H9 (cell line): ENCODE data around the gene ABCA3. TPM values are rescaled to one million over a fixed set of nuclear protein-coding genes. Genes with fewer than 3 reads are reported as not detected.
A peak's percentile ranks its signal among the peaks of the same experiment; 100 is the strongest.

Source experiments
- DNase-seq: peaks from one replicate; pipeline ENCODE4 v3.0.0-alpha.2; 2017
- H2AFZ ChIP-seq: one replicate; pipeline ENCODE4 v1.6.1; 2013; ENCODE audit warnings: mild to moderate bottlenecking, low read length, control low read depth, moderate library complexity
- H2AK5ac ChIP-seq: 2 replicates; pipeline ENCODE4 v1.6.1; 2013; ENCODE audit warnings: low read length, control low read depth, mixed read lengths; ENCODE audit not compliant: insufficient read length
- H2BK120ac ChIP-seq: one replicate; pipeline ENCODE4 v1.6.1; 2013; ENCODE audit warnings: low read depth, mild to moderate bottlenecking, low read length, control low read depth, inconsistent platforms; ENCODE audit not compliant: poor library complexity, severe bottlenecking
- H2BK12ac ChIP-seq: 2 replicates; pipeline ENCODE4 v1.6.1; 2013; ENCODE audit warnings: low read length, control low read depth, mixed read lengths, low read depth; ENCODE audit not compliant: insufficient read length
- H2BK15ac ChIP-seq: 2 replicates; pipeline ENCODE4 v1.6.1; 2013; ENCODE audit warnings: low read depth, low read length, control low read depth
- H2BK20ac ChIP-seq: one replicate; pipeline ENCODE4 v1.6.1; 2013; ENCODE audit warnings: low read depth, mild to moderate bottlenecking, low read length, control low read depth, inconsistent platforms; ENCODE audit not compliant: poor library complexity, severe bottlenecking
- H2BK5ac ChIP-seq: 2 replicates; pipeline ENCODE4 v1.6.1; 2013; ENCODE audit warnings: low read length, control low read depth, mixed read lengths; ENCODE audit not compliant: insufficient read length
- H3K14ac ChIP-seq: 2 replicates; pipeline ENCODE4 v1.6.1; 2013; ENCODE audit warnings: low read length, control low read depth; ENCODE audit not compliant: insufficient read depth
- H3K18ac ChIP-seq: 2 replicates; pipeline ENCODE4 v1.6.1; 2013; ENCODE audit warnings: low read depth, mild to moderate bottlenecking, mixed read lengths, low read length, control low read depth; ENCODE audit not compliant: insufficient read length
- H3K23ac ChIP-seq: 2 replicates; pipeline ENCODE4 v1.6.1; 2013; ENCODE audit warnings: low read length, control low read depth, mixed read lengths, low read depth; ENCODE audit not compliant: insufficient read length
- H3K23me2 ChIP-seq: 2 replicates; pipeline ENCODE4 v1.6.1; 2013; ENCODE audit warnings: low read depth, mild to moderate bottlenecking, mixed read lengths, low read length, control low read depth; ENCODE audit not compliant: insufficient read length, poor library complexity, severe bottlenecking
- H3K27ac ChIP-seq: 2 replicates; pipeline ENCODE4 v1.5.1; 2013; ENCODE audit warnings: low read length, control low read depth, mixed read lengths, low read depth; ENCODE audit not compliant: insufficient read length
- H3K27me3 ChIP-seq: 2 replicates; pipeline ENCODE4 v1.6.1; 2013; ENCODE audit warnings: low read length, control low read depth, inconsistent platforms; ENCODE audit not compliant: insufficient read depth
- H3K4ac ChIP-seq: 2 replicates; pipeline ENCODE4 v1.6.1; 2013; ENCODE audit warnings: low read depth, mild to moderate bottlenecking, control low read depth, inconsistent platforms, low read length, moderate library complexity
- H3K4me1 ChIP-seq: 2 replicates; pipeline ENCODE4 v1.6.1; 2013; ENCODE audit warnings: low read length, control low read depth, inconsistent platforms; ENCODE audit not compliant: insufficient read depth
- H3K4me2 ChIP-seq: 2 replicates; pipeline ENCODE4 v1.6.1; 2013; ENCODE audit warnings: low read length, control low read depth, mixed read lengths; ENCODE audit not compliant: insufficient read length, insufficient read depth
- H3K56ac ChIP-seq: 2 replicates; pipeline ENCODE4 v1.6.1; 2013; ENCODE audit warnings: low read depth, mild to moderate bottlenecking, mixed read lengths, low read length, control low read depth; ENCODE audit not compliant: insufficient read length
- H3K79me1 ChIP-seq: 2 replicates; pipeline ENCODE4 v1.6.1; 2013; ENCODE audit warnings: low read depth, mild to moderate bottlenecking, moderate library complexity, low read length, control low read depth, inconsistent platforms; ENCODE audit not compliant: insufficient read depth, poor library complexity, severe bottlenecking
- H3K79me2 ChIP-seq: 2 replicates; pipeline ENCODE4 v1.6.1; 2013; ENCODE audit warnings: low read length, control low read depth, inconsistent platforms; ENCODE audit not compliant: insufficient read depth
- H3K9ac ChIP-seq: 2 replicates; pipeline ENCODE4 v1.6.1; 2013; ENCODE audit warnings: low read length, control low read depth, mixed read lengths; ENCODE audit not compliant: insufficient read length; ENCODE audit errors: extremely low read depth
- H3K9me3 ChIP-seq: one replicate; pipeline ENCODE4 v1.6.1; 2013; ENCODE audit warnings: low read depth, low read length, inconsistent platforms; ENCODE audit not compliant: control insufficient read depth
- H3T11ph ChIP-seq: one replicate; pipeline ENCODE4 v1.6.1; 2013; ENCODE audit warnings: mild to moderate bottlenecking, low read length, control low read depth, inconsistent platforms
- H4K20me1 ChIP-seq: one replicate; pipeline ENCODE4 v1.6.1; 2013; ENCODE audit not compliant: control insufficient read depth, insufficient read length, insufficient read depth
- H4K5ac ChIP-seq: 2 replicates; pipeline ENCODE4 v1.6.1; 2013; ENCODE audit warnings: low read depth, mild to moderate bottlenecking, mixed read lengths, low read length, control low read depth; ENCODE audit not compliant: insufficient read length
- H4K8ac ChIP-seq: replicated peaks from 2 replicates; pipeline ENCODE4 v1.6.1; 2013; ENCODE audit warnings: low read length, control low read depth, mixed read lengths, low read depth; ENCODE audit not compliant: insufficient read length
- H4K91ac ChIP-seq: 2 replicates; pipeline ENCODE4 v1.6.1; 2013; ENCODE audit warnings: low read depth, mild to moderate bottlenecking, moderate library complexity, mixed read lengths, low read length, control low read depth; ENCODE audit not compliant: insufficient read length
- H3K27ac Mint-ChIP-seq, 3 experiments: 2 replicates in 2 of 3; 3 replicates in 1 of 3; pipeline ENCODE4 v1.8.0; 2020 to 2021; ENCODE audit warnings: mixed read lengths in 3 of 3, mild to moderate bottlenecking in 1 of 3, moderate library complexity in 1 of 3
- H3K27me3 Mint-ChIP-seq: 2 replicates; pipeline ENCODE4 v1.8.0; 2021; ENCODE audit warnings: low read depth, mild to moderate bottlenecking, moderate library complexity, mixed read lengths
- H3K36me3 Mint-ChIP-seq, 3 experiments: 2 replicates in 2 of 3; 3 replicates in 1 of 3; pipeline ENCODE4 v1.8.0; 2020 to 2021; ENCODE audit warnings: low read depth in 3 of 3, mixed read lengths in 3 of 3; ENCODE audit not compliant: insufficient read depth in 1 of 3
- H3K4me1 Mint-ChIP-seq, 2 experiments: 2 replicates each; pipeline ENCODE4 v1.8.0; 2020; ENCODE audit warnings: mixed read lengths in 2 of 2
- H3K4me3 Mint-ChIP-seq, 2 experiments: 2 replicates in 1 of 2; 3 replicates in 1 of 2; pipeline ENCODE4 v1.8.0; 2020 to 2021; ENCODE audit warnings: mild to moderate bottlenecking in 2 of 2, mixed read lengths in 2 of 2, moderate library complexity in 1 of 2
- H3K9me3 Mint-ChIP-seq, 2 experiments: 2 replicates in 1 of 2; 3 replicates in 1 of 2; pipeline ENCODE4 v1.8.0; 2020; ENCODE audit warnings: mild to moderate bottlenecking in 2 of 2, mixed read lengths in 2 of 2, moderate library complexity in 1 of 2
- CTCF ChIP-seq: fragments of 200-600 bp; sonication (generic); conservative IDR thresholded peaks from 3 replicates; pipeline ENCODE4 v1.8.0; 2021; ENCODE audit warnings: antibody characterized with exemption, mild to moderate bottlenecking
- WGBS: extraction: QIAGEN DNeasy Blood & Tissue Kit; methylation state at CpG from one replicate; pipeline ENCODE4 v1.1.7; 2013; ENCODE audit warnings: missing lambda C conversion rate, low lambda C conversion rate, mixed read lengths; ENCODE audit not compliant: insufficient read length; ENCODE audit errors: extremely low coverage; 5-methylcytosine and 5-hydroxymethylcytosine counted together
- total RNA-seq: library from RNA; stranded (reverse); gene quantifications from 2 replicates; pipeline ENCODE4 v1.2.1, GENCODE V29; 2021

Gene ABCA3
- total RNA-seq, 1 experiment from 2014 or later = 8.0 TPM

- peak within 1 kb of the TSS; percentile 87 to 94 (median 94) for H3K27ac Mint-ChIP-seq
- Histone ChIP-seq H4K5ac (no peak within 1 kb of the TSS), H3K23me2 (peaks cover 4% of the 10 kb centered on the region), H2AFZ (no peak within 1 kb of the TSS), H3K9me3 (no peaks in the 10 kb centered on the region), H3K4ac (no peak within 1 kb of the TSS), H4K8ac (no peak within 1 kb of the TSS), H3K9ac (peak within 1 kb of the TSS; percentile 60), H2BK15ac (no peak within 1 kb of the TSS), H3K14ac (peak within 1 kb of the TSS; percentile 84), H3K27me3 (no peaks in the 10 kb centered on the region), H3K27ac (peak within 1 kb of the TSS; percentile 1), H2BK12ac (no peak within 1 kb of the TSS), H3K18ac (peak within 1 kb of the TSS; percentile 92), H2BK120ac (no peak within 1 kb of the TSS), H4K20me1 (no peaks in the 10 kb centered on the region), H3K4me2 (peak within 1 kb of the TSS; percentile 57), H3T11ph (no peak within 1 kb of the TSS), H2AK5ac (no peak within 1 kb of the TSS), H3K56ac (no peak within 1 kb of the TSS), H2BK20ac (no peak within 1 kb of the TSS), H4K91ac (no peak within 1 kb of the TSS), H3K79me1 (no peaks in the 10 kb centered on the region), H3K79me2 (no peaks in the 10 kb centered on the region; the same call in 1 of the 2 replicates), H3K23ac (no peak within 1 kb of the TSS), H3K4me1 (no peaks in the 10 kb centered on the region), H2BK5ac (no peak within 1 kb of the TSS)
- no peaks in the 10 kb centered on the region for H3K9me3 Mint-ChIP-seq
- peak; percentile 95 for DNase-seq
- H3K4me1 Mint-ChIP-seq = peaks cover 13 to 20% of the 10 kb centered on the region in 2 experiments
- H3K36me3 Mint-ChIP-seq = peaks cover 28 to 61% (median 51%) of the 10 kb centered on the region in 3 experiments
- WGBS = no CpG with 5 or more reads among the region's 88 CpGs
- peak; percentile 71 for TF ChIP-seq CTCF
- no peaks in the 10 kb centered on the region for H3K27me3 Mint-ChIP-seq
- peak within 1 kb of the TSS; percentile 87 to 93 for H3K4me3 Mint-ChIP-seq
Measured at GRCh38 chr16:2251296-2252111, 89.0 kb downstream of the ABCA3 start, which contains the start of gene ECI1. Gene ECI1 (minus strand): TSS chr16:2251587. CDS start chr16:2251566, 21 bp downstream.
